H9 (cell line): ENCODE data around the gene DNMBP. TPM values are rescaled to one million over a fixed set of nuclear protein-coding genes. Genes with fewer than 3 reads are reported as not detected.

ENCODE experiments used
- DNase-seq: peaks from one replicate; pipeline ENCODE4 v3.0.0-alpha.2; 2017
- H2AFZ ChIP-seq: one replicate; pipeline ENCODE4 v1.6.1; 2013; ENCODE audit warnings: mild to moderate bottlenecking, low read length, control low read depth, moderate library complexity
- H2AK5ac ChIP-seq: 2 replicates; pipeline ENCODE4 v1.6.1; 2013; ENCODE audit warnings: low read length, control low read depth, mixed read lengths; ENCODE audit not compliant: insufficient read length
- H2BK120ac ChIP-seq: one replicate; pipeline ENCODE4 v1.6.1; 2013; ENCODE audit warnings: low read depth, mild to moderate bottlenecking, low read length, control low read depth, inconsistent platforms; ENCODE audit not compliant: poor library complexity, severe bottlenecking
- H2BK12ac ChIP-seq: 2 replicates; pipeline ENCODE4 v1.6.1; 2013; ENCODE audit warnings: low read length, control low read depth, mixed read lengths, low read depth; ENCODE audit not compliant: insufficient read length
- H2BK15ac ChIP-seq: 2 replicates; pipeline ENCODE4 v1.6.1; 2013; ENCODE audit warnings: low read depth, low read length, control low read depth
- H2BK20ac ChIP-seq: one replicate; pipeline ENCODE4 v1.6.1; 2013; ENCODE audit warnings: low read depth, mild to moderate bottlenecking, low read length, control low read depth, inconsistent platforms; ENCODE audit not compliant: poor library complexity, severe bottlenecking
- H2BK5ac ChIP-seq: 2 replicates; pipeline ENCODE4 v1.6.1; 2013; ENCODE audit warnings: low read length, control low read depth, mixed read lengths; ENCODE audit not compliant: insufficient read length
- H3K14ac ChIP-seq: 2 replicates; pipeline ENCODE4 v1.6.1; 2013; ENCODE audit warnings: low read length, control low read depth; ENCODE audit not compliant: insufficient read depth
- H3K18ac ChIP-seq: 2 replicates; pipeline ENCODE4 v1.6.1; 2013; ENCODE audit warnings: low read depth, mild to moderate bottlenecking, mixed read lengths, low read length, control low read depth; ENCODE audit not compliant: insufficient read length
- H3K23ac ChIP-seq: 2 replicates; pipeline ENCODE4 v1.6.1; 2013; ENCODE audit warnings: low read length, control low read depth, mixed read lengths, low read depth; ENCODE audit not compliant: insufficient read length
- H3K23me2 ChIP-seq: 2 replicates; pipeline ENCODE4 v1.6.1; 2013; ENCODE audit warnings: low read depth, mild to moderate bottlenecking, mixed read lengths, low read length, control low read depth; ENCODE audit not compliant: insufficient read length, poor library complexity, severe bottlenecking
- H3K27ac ChIP-seq: 2 replicates; pipeline ENCODE4 v1.5.1; 2013; ENCODE audit warnings: low read length, control low read depth, mixed read lengths, low read depth; ENCODE audit not compliant: insufficient read length
- H3K27me3 ChIP-seq: 2 replicates; pipeline ENCODE4 v1.6.1; 2013; ENCODE audit warnings: low read length, control low read depth, inconsistent platforms; ENCODE audit not compliant: insufficient read depth
- H3K4ac ChIP-seq: 2 replicates; pipeline ENCODE4 v1.6.1; 2013; ENCODE audit warnings: low read depth, mild to moderate bottlenecking, control low read depth, inconsistent platforms, low read length, moderate library complexity
- H3K4me1 ChIP-seq: 2 replicates; pipeline ENCODE4 v1.6.1; 2013; ENCODE audit warnings: low read length, control low read depth, inconsistent platforms; ENCODE audit not compliant: insufficient read depth
- H3K4me2 ChIP-seq: 2 replicates; pipeline ENCODE4 v1.6.1; 2013; ENCODE audit warnings: low read length, control low read depth, mixed read lengths; ENCODE audit not compliant: insufficient read length, insufficient read depth
- H3K56ac ChIP-seq: 2 replicates; pipeline ENCODE4 v1.6.1; 2013; ENCODE audit warnings: low read depth, mild to moderate bottlenecking, mixed read lengths, low read length, control low read depth; ENCODE audit not compliant: insufficient read length
- H3K79me1 ChIP-seq: 2 replicates; pipeline ENCODE4 v1.6.1; 2013; ENCODE audit warnings: low read depth, mild to moderate bottlenecking, moderate library complexity, low read length, control low read depth, inconsistent platforms; ENCODE audit not compliant: insufficient read depth, poor library complexity, severe bottlenecking
- H3K79me2 ChIP-seq: 2 replicates; pipeline ENCODE4 v1.6.1; 2013; ENCODE audit warnings: low read length, control low read depth, inconsistent platforms; ENCODE audit not compliant: insufficient read depth
- H3K9ac ChIP-seq: 2 replicates; pipeline ENCODE4 v1.6.1; 2013; ENCODE audit warnings: low read length, control low read depth, mixed read lengths; ENCODE audit not compliant: insufficient read length; ENCODE audit errors: extremely low read depth
- H3K9me3 ChIP-seq: one replicate; pipeline ENCODE4 v1.6.1; 2013; ENCODE audit warnings: low read depth, low read length, inconsistent platforms; ENCODE audit not compliant: control insufficient read depth
- H3T11ph ChIP-seq: one replicate; pipeline ENCODE4 v1.6.1; 2013; ENCODE audit warnings: mild to moderate bottlenecking, low read length, control low read depth, inconsistent platforms
- H4K20me1 ChIP-seq: one replicate; pipeline ENCODE4 v1.6.1; 2013; ENCODE audit not compliant: control insufficient read depth, insufficient read length, insufficient read depth
- H4K5ac ChIP-seq: 2 replicates; pipeline ENCODE4 v1.6.1; 2013; ENCODE audit warnings: low read depth, mild to moderate bottlenecking, mixed read lengths, low read length, control low read depth; ENCODE audit not compliant: insufficient read length
- H4K8ac ChIP-seq: replicated peaks from 2 replicates; pipeline ENCODE4 v1.6.1; 2013; ENCODE audit warnings: low read length, control low read depth, mixed read lengths, low read depth; ENCODE audit not compliant: insufficient read length
- H4K91ac ChIP-seq: 2 replicates; pipeline ENCODE4 v1.6.1; 2013; ENCODE audit warnings: low read depth, mild to moderate bottlenecking, moderate library complexity, mixed read lengths, low read length, control low read depth; ENCODE audit not compliant: insufficient read length
- H3K27ac Mint-ChIP-seq, 3 experiments: 2 replicates in 2 of 3; 3 replicates in 1 of 3; pipeline ENCODE4 v1.8.0; 2020 to 2021; ENCODE audit warnings: mixed read lengths in 3 of 3, mild to moderate bottlenecking in 1 of 3, moderate library complexity in 1 of 3
- H3K27me3 Mint-ChIP-seq: 2 replicates; pipeline ENCODE4 v1.8.0; 2021; ENCODE audit warnings: low read depth, mild to moderate bottlenecking, moderate library complexity, mixed read lengths
- H3K36me3 Mint-ChIP-seq, 3 experiments: 2 replicates in 2 of 3; 3 replicates in 1 of 3; pipeline ENCODE4 v1.8.0; 2020 to 2021; ENCODE audit warnings: low read depth in 3 of 3, mixed read lengths in 3 of 3; ENCODE audit not compliant: insufficient read depth in 1 of 3
- H3K4me1 Mint-ChIP-seq, 2 experiments: 2 replicates each; pipeline ENCODE4 v1.8.0; 2020; ENCODE audit warnings: mixed read lengths in 2 of 2
- H3K4me3 Mint-ChIP-seq, 2 experiments: 2 replicates in 1 of 2; 3 replicates in 1 of 2; pipeline ENCODE4 v1.8.0; 2020 to 2021; ENCODE audit warnings: mild to moderate bottlenecking in 2 of 2, mixed read lengths in 2 of 2, moderate library complexity in 1 of 2
- H3K9me3 Mint-ChIP-seq, 2 experiments: 2 replicates in 1 of 2; 3 replicates in 1 of 2; pipeline ENCODE4 v1.8.0; 2020; ENCODE audit warnings: mild to moderate bottlenecking in 2 of 2, mixed read lengths in 2 of 2, moderate library complexity in 1 of 2
- CTCF ChIP-seq: fragments of 200-600 bp; sonication (generic); conservative IDR thresholded peaks from 3 replicates; pipeline ENCODE4 v1.8.0; 2021; ENCODE audit warnings: antibody characterized with exemption, mild to moderate bottlenecking
- WGBS: extraction: QIAGEN DNeasy Blood & Tissue Kit; methylation state at CpG from one replicate; pipeline ENCODE4 v1.1.7; 2013; ENCODE audit warnings: missing lambda C conversion rate, low lambda C conversion rate, mixed read lengths; ENCODE audit not compliant: insufficient read length; ENCODE audit errors: extremely low coverage; 5-methylcytosine and 5-hydroxymethylcytosine counted together
- total RNA-seq: library from RNA; stranded (reverse); gene quantifications from 2 replicates; pipeline ENCODE4 v1.2.1, GENCODE V29; 2021

The DNMBP gene
- total RNA-seq, 1 experiment from 2014 or later, result 25.6 TPM

DNA sequence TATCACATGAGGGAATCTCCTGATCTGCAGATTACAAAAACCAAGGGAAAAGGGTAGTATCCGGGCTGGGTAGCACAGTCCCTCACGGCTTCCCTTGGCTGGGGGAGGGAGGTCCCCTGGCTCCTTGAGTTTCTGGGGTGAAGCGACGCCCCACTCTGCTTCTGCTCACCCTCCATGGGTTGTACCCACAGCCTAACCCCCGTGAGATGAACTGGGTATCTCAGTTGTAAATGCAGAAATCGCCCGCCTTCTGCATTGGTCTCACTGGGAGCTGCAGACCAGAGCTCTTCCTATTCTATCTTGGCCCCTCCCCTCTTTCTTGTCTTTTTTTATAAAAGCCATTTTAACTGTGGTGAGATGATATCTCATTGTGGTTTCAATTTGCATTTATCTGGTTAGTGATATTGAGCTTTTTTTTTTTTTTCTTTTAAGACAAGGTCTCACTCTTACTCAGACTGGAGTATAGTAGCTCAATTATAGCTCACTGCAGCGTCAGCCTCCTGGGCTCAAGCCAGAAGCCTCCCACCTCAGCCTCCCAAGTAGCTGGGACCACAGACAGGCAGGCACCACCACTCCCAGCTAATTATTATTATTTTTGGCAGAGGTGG lies 139.5 kb downstream of the DNMBP start:
- no peak overlapping the region for H2AFZ ChIP-seq
- H2BK12ac ChIP-seq, result no peak overlapping the region
- H4K5ac ChIP-seq, result no peak overlapping the region
- H4K20me1 ChIP-seq, result no peaks in the 10 kb centered on the region
- no peak overlapping the region for H3K9ac ChIP-seq
- no peak overlapping the region for H3K27ac ChIP-seq
- no peaks in the 10 kb centered on the region for H3K4me1 ChIP-seq
- H3K4ac ChIP-seq, result no peak overlapping the region
- peaks cover 3 to 7% (median 5%) of the 10 kb centered on the region in 3 experiments; a peak in 6 of 7 replicates for H3K36me3 Mint-ChIP-seq
- H3K27me3 ChIP-seq, result no peaks in the 10 kb centered on the region
- no peaks in the 10 kb centered on the region for H3K79me1 ChIP-seq
- peaks cover 15% of the 10 kb centered on the region for H3K27me3 Mint-ChIP-seq
- H3K23me2 ChIP-seq, result no peaks in the 10 kb centered on the region
- no peak overlapping the region for H2BK120ac ChIP-seq
- H3K79me2 ChIP-seq, result no peaks in the 10 kb centered on the region
- no peak overlapping the region for H3K4me2 ChIP-seq
- no peak overlapping the region for H3K27ac Mint-ChIP-seq
- H3K9me3 ChIP-seq, result no peaks in the 10 kb centered on the region
- H3K4me3 Mint-ChIP-seq, result no peak overlapping the region
- no CpG with 5 or more reads among the region's 8 CpGs for WGBS
- no peak overlapping the region for H3T11ph ChIP-seq
- H3K18ac ChIP-seq, result no peak overlapping the region
- H4K8ac ChIP-seq, result no peak overlapping the region
- H2BK15ac ChIP-seq, result no peak overlapping the region
- no peak for TF ChIP-seq CTCF
- DNase-seq, result no peak
- no peak overlapping the region for H3K23ac ChIP-seq
- H3K14ac ChIP-seq, result no peak overlapping the region
- H4K91ac ChIP-seq, result no peak overlapping the region
- H3K9me3 Mint-ChIP-seq, result peaks cover 10 to 19% of the 10 kb centered on the region in 2 experiments
- H2BK5ac ChIP-seq, result no peak overlapping the region
- no peak overlapping the region for H2AK5ac ChIP-seq
- no peaks in the 10 kb centered on the region for H3K4me1 Mint-ChIP-seq
- H2BK20ac ChIP-seq, result no peak overlapping the region
- H3K56ac ChIP-seq, result no peak overlapping the region
